CD14-positive monocyte (primary cell): ENCODE results near the gene ARRB1. TPM values are rescaled to one million over a fixed set of nuclear protein-coding genes. Genes with fewer than 3 reads are reported as not detected.

Experiments
- DNase-seq, 3 donors: peaks; one replicate each; pipeline ENCODE4 v3.0.0-alpha.2; 2011 to 2022
- H2AFZ ChIP-seq: 2 replicates; pipeline ENCODE4 v1.6.0; 2012; ENCODE audit warnings: mild to moderate bottlenecking, low read depth, low read length, inconsistent platforms; ENCODE audit not compliant: insufficient read depth, poor library complexity, severe bottlenecking
- H3K27ac ChIP-seq, 2 donors: 1 replicate in 1 of 2; 2 replicates in 1 of 2; pipeline ENCODE4 v1.5.1; 2012 to 2013; ENCODE audit warnings: low read length in 2 of 2, control low read depth in 1 of 2, inconsistent platforms in 1 of 2, low read depth in 1 of 2, mild to moderate bottlenecking in 1 of 2
- H3K27me3 ChIP-seq, 2 donors: one replicate each; pipeline versions ENCODE4 v1.6.0 to v1.6.1; 2011 to 2013; ENCODE audit warnings: low read length in 2 of 2; ENCODE audit not compliant: control insufficient read depth in 2 of 2, insufficient read depth in 2 of 2
- H3K36me3 ChIP-seq, 2 donors: replicated peaks in 1 of 2; 1 replicate in 1 of 2; 2 replicates in 1 of 2; pipeline versions ENCODE4 v1.5.1 to v1.6.1; 2012 to 2013; ENCODE audit warnings: low read length in 2 of 2, control low read depth in 1 of 2, inconsistent platforms in 1 of 2, mild to moderate bottlenecking in 1 of 2; ENCODE audit not compliant: insufficient read depth in 2 of 2, control insufficient read depth in 1 of 2
- H3K4me1 ChIP-seq, 2 donors: 1 replicate in 1 of 2; 2 replicates in 1 of 2; pipeline versions ENCODE4 v1.5.1 to v1.6.1; 2012 to 2013; ENCODE audit warnings: low read length in 2 of 2, control low read depth in 1 of 2, inconsistent platforms in 1 of 2, mild to moderate bottlenecking in 1 of 2, moderate library complexity in 1 of 2; ENCODE audit not compliant: insufficient read depth in 2 of 2, control insufficient read depth in 1 of 2
- H3K4me2 ChIP-seq: replicated peaks from 2 replicates; pipeline ENCODE3; 2012; ENCODE audit warnings: low read length, moderate library complexity, mild to moderate bottlenecking; ENCODE audit not compliant: poor library complexity, severe bottlenecking; ENCODE audit errors: extremely low read depth
- H3K4me3 ChIP-seq, 3 experiments: fragments of 200-600 bp in 1 of 3; sonication (generic) in 1 of 3; replicated peaks in 1 of 3; 1 replicate in 2 of 3; 2 replicates in 1 of 3; pipeline ENCODE4 v1.5.1; 2011 to 2013; ENCODE audit warnings: low read length in 3 of 3, mild to moderate bottlenecking in 3 of 3, control low read depth in 2 of 3, low read depth in 2 of 3, inconsistent platforms in 1 of 3, moderate library complexity in 1 of 3
- H3K79me2 ChIP-seq: 2 replicates; pipeline ENCODE4 v1.6.0; 2012; ENCODE audit warnings: mild to moderate bottlenecking, control low read depth, inconsistent platforms, low read length, moderate library complexity; ENCODE audit not compliant: insufficient read depth
- H3K9ac ChIP-seq: 2 replicates; pipeline ENCODE4 v1.6.0; 2017; ENCODE audit warnings: low read length, mild to moderate bottlenecking; ENCODE audit not compliant: insufficient read depth, poor library complexity, severe bottlenecking
- H3K9me3 ChIP-seq, 2 donors: replicated peaks in 1 of 2; 1 replicate in 1 of 2; 2 replicates in 1 of 2; pipeline versions ENCODE4 v1.5.1 to v1.6.1; 2012 to 2013; ENCODE audit warnings: low read length in 2 of 2, control low read depth in 1 of 2; ENCODE audit not compliant: control insufficient read depth in 1 of 2, insufficient read depth in 1 of 2
- H4K20me1 ChIP-seq: 2 replicates; pipeline ENCODE4 v1.6.0; 2012; ENCODE audit warnings: mild to moderate bottlenecking, low read length, control low read depth, moderate library complexity; ENCODE audit not compliant: insufficient read depth
- H3K27ac Mint-ChIP-seq, 7 donors: one replicate each; pipeline ENCODE4 v1.8.0; 2020; ENCODE audit warnings: mild to moderate bottlenecking in 7 of 7, mixed read lengths in 7 of 7, moderate library complexity in 6 of 7, inconsistent platforms in 2 of 7
- H3K27me3 Mint-ChIP-seq, 3 donors: one replicate each; pipeline ENCODE4 v1.8.0; 2021 to 2022; ENCODE audit warnings: low read depth in 3 of 3, mild to moderate bottlenecking in 3 of 3, mixed read lengths in 3 of 3, moderate library complexity in 3 of 3, inconsistent platforms in 1 of 3
- H3K36me3 Mint-ChIP-seq, 2 donors: one replicate each; pipeline ENCODE4 v1.8.0; 2020; ENCODE audit warnings: mixed read lengths in 2 of 2, inconsistent platforms in 1 of 2, mild to moderate bottlenecking in 1 of 2
- H3K4me1 Mint-ChIP-seq: one replicate; pipeline ENCODE4 v1.8.0; 2020; ENCODE audit warnings: mild to moderate bottlenecking, mixed read lengths
- H3K4me3 Mint-ChIP-seq, 2 donors: one replicate each; pipeline ENCODE4 v1.8.0; 2020; ENCODE audit warnings: mild to moderate bottlenecking in 2 of 2, mixed read lengths in 2 of 2, moderate library complexity in 1 of 2
- H3K9me3 Mint-ChIP-seq, 7 donors: one replicate each; pipeline ENCODE4 v1.8.0; 2020 to 2022; ENCODE audit warnings: mixed read lengths in 7 of 7, mild to moderate bottlenecking in 6 of 7, moderate library complexity in 6 of 7, inconsistent platforms in 2 of 7
- WGBS: methylation state at CpG from one replicate; pipeline ENCODE4 v1.1.5; 2013; ENCODE audit warnings: missing lambda C conversion rate; ENCODE audit not compliant: insufficient coverage; 5-methylcytosine and 5-hydroxymethylcytosine counted together
- intact Hi-C, 2 donors: fragments of 100-400 bp; cut with micrococcal nuclease; formaldehyde crosslinking; loops; one replicate each; pipeline versions ENCODE4 v1.15.0 to v1.15.1; 2023
- polyA plus RNA-seq, 3 donors: library from polyadenylated mRNA; depleted of rRNA in 1 of 3; unstranded in 2 of 3; stranded (reverse) in 1 of 3; fragments of 300-500 nt in 2 of 3; fragments of >200 nt in 1 of 3; fragmentation: Illumina TruSeq in 2 of 3; gene quantifications; 1 replicate in 2 of 3; 2 replicates in 1 of 3; pipeline ENCODE4 v1.2.3, GENCODE V29; 2012 to 2021
- TF ChIP-seq, protein P1 (sequence below): fragments of 200-600 bp; IDR thresholded peaks from one replicate; pipeline ENCODE4 v1.8.0; 2022; ENCODE audit warnings: antibody characterized with exemption, mild to moderate bottlenecking

ARRB1 gene
- polyA plus RNA-seq, 3 donors: 52.6 to 114 (median 66.5) TPM

DNA sequence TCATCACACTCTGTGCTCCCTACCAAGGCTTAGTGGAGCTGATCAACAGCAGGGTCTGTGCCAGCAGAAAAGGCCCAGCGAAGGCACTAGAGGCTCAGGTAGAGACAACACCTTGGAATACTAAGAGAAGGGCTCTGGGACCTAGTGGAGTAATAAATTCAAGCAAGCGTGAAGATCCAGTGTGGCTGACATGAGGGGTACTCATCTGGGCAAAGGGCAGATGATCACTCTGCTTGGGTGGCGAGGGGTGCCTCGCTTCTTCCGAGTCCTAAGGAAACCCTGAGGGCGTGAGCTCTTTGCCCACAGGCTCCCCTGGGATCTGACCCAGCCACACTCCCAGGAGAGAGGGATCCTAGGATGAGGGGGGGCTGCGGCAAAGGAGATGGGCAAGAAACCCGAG lies 114.4 kb downstream of the ARRB1 start:
- H3K36me3 ChIP-seq: no peaks in the 10 kb centered on the region
- DNase-seq: no peak
- H3K79me2 ChIP-seq: no peaks in the 10 kb centered on the region
- no peaks in the 10 kb centered on the region for H3K36me3 Mint-ChIP-seq
- H3K4me3 Mint-ChIP-seq: no peak overlapping the region
- no peak overlapping the region for H3K27ac Mint-ChIP-seq
- no peak overlapping the region for H3K9ac ChIP-seq
- H3K4me3 ChIP-seq: no peak overlapping the region
- H3K27me3 Mint-ChIP-seq: peaks cover 33 to 46% (median 38%) of the 10 kb centered on the region in 3 donors
- peaks cover 0 to 8% (median 7%) of the 10 kb centered on the region in 7 donors for H3K9me3 Mint-ChIP-seq
- WGBS: 100% methylated on average over 5 of the region's 8 CpGs
- H4K20me1 ChIP-seq: no peaks in the 10 kb centered on the region
- no peak overlapping the region for H2AFZ ChIP-seq
- peaks cover 3% of the 10 kb centered on the region for H3K4me1 Mint-ChIP-seq
- H3K27me3 ChIP-seq: peaks cover 17 to 33% of the 10 kb centered on the region in 2 donors
- intact Hi-C loops: no loop called here
- H3K27ac ChIP-seq: no peak overlapping the region
- peaks cover 0 to 11% of the 10 kb centered on the region in 2 donors for H3K9me3 ChIP-seq
- TF ChIP-seq, protein P1, sequence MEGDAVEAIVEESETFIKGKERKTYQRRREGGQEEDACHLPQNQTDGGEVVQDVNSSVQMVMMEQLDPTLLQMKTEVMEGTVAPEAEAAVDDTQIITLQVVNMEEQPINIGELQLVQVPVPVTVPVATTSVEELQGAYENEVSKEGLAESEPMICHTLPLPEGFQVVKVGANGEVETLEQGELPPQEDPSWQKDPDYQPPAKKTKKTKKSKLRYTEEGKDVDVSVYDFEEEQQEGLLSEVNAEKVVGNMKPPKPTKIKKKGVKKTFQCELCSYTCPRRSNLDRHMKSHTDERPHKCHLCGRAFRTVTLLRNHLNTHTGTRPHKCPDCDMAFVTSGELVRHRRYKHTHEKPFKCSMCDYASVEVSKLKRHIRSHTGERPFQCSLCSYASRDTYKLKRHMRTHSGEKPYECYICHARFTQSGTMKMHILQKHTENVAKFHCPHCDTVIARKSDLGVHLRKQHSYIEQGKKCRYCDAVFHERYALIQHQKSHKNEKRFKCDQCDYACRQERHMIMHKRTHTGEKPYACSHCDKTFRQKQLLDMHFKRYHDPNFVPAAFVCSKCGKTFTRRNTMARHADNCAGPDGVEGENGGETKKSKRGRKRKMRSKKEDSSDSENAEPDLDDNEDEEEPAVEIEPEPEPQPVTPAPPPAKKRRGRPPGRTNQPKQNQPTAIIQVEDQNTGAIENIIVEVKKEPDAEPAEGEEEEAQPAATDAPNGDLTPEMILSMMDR: no peak
- H3K4me1 ChIP-seq: peaks cover 4 to 18% of the 10 kb centered on the region in 2 donors
- no peak overlapping the region for H3K4me2 ChIP-seq

DNA sequence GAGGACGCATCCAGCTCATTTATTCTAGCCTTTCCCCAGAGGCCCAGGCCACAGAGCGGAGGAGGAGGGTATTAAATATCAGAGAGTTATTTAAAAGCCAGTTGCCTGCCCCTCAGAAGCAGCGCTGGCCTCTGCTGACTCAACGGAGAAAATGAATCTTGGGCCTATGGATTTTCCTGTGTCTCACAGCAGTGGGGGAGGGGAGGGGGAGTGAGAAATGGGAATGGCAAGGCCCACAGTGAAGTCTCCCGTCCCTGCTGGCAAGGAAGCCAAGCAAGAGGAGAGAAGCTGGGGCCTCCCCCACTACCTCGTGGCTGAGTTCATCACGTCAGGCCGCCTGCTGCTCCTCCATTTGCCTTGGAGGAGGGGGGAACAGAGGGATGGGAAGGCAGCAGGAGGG lies 115.4 kb downstream of the ARRB1 start:
- peaks cover 3% of the 10 kb centered on the region for H3K4me1 Mint-ChIP-seq
- no peak overlapping the region for H3K27ac Mint-ChIP-seq
- Histone ChIP-seq H3K9me3 (peaks cover 0 to 11% of the 10 kb centered on the region in 2 donors), H2AFZ (no peak overlapping the region), H3K4me2 (no peak overlapping the region), H3K4me1 (peaks cover 4 to 8% of the 10 kb centered on the region in 2 donors), H4K20me1 (no peaks in the 10 kb centered on the region), H3K9ac (no peak overlapping the region), H3K27me3 (peaks cover 17 to 32% of the 10 kb centered on the region in 2 donors), H3K4me3 (no peak overlapping the region), H3K79me2 (no peaks in the 10 kb centered on the region), H3K36me3 (no peaks in the 10 kb centered on the region), H3K27ac (no peak overlapping the region)
- TF ChIP-seq, protein P1: no peak
- H3K9me3 Mint-ChIP-seq: peaks cover 0 to 8% (median 6%) of the 10 kb centered on the region in 7 donors
- no peaks in the 10 kb centered on the region for H3K36me3 Mint-ChIP-seq
- H3K4me3 Mint-ChIP-seq: no peak overlapping the region
- intact Hi-C loops: no loop called here
- peaks cover 33 to 42% (median 40%) of the 10 kb centered on the region in 3 donors for H3K27me3 Mint-ChIP-seq
- 55% methylated on average over 3 of the region's 8 CpGs for WGBS
- DNase-seq: no peak
